Effector memory CD4-positive, alpha-beta T cell (primary cell): Measurements from ENCODE around the gene OVOL2.
"Not testable (repeated sequence)": the region's sequence is repeated elsewhere in the genome, so short reads cannot be mapped to it uniquely, and the experiment has no call there.

ENCODE experiments used
- DNase-seq, 3 donors: peaks; one replicate each; pipeline ENCODE4 v3.0.0-alpha.2; 2020
- H3K27ac ChIP-seq: 2 replicates; pipeline ENCODE4 v1.7.0; 2013; ENCODE audit warnings: mild to moderate bottlenecking, low read length, moderate library complexity; ENCODE audit not compliant: insufficient read depth, poor library complexity, severe bottlenecking
- H3K27me3 ChIP-seq: replicated peaks from 2 replicates; pipeline ENCODE4 v1.7.0; 2013; ENCODE audit warnings: mild to moderate bottlenecking, low read length; ENCODE audit not compliant: insufficient read depth, control insufficient read depth, poor library complexity, severe bottlenecking
- H3K36me3 ChIP-seq: 2 replicates; pipeline ENCODE4 v1.7.0; 2013; ENCODE audit warnings: mild to moderate bottlenecking, low read length, moderate library complexity; ENCODE audit not compliant: control insufficient read depth, insufficient read depth
- H3K4me1 ChIP-seq: 2 replicates; pipeline ENCODE4 v1.7.0; 2013; ENCODE audit warnings: low read length, mild to moderate bottlenecking; ENCODE audit not compliant: control insufficient read depth, insufficient read depth, poor library complexity, severe bottlenecking
- H3K4me3 ChIP-seq: 2 replicates; pipeline ENCODE4 v1.7.0; 2013; ENCODE audit warnings: low read length, low read depth, mild to moderate bottlenecking; ENCODE audit not compliant: insufficient read depth, poor library complexity, severe bottlenecking
- H3K9me3 ChIP-seq: 2 replicates; pipeline ENCODE4 v1.7.0; 2013; ENCODE audit warnings: mild to moderate bottlenecking, low read length, moderate library complexity; ENCODE audit not compliant: control insufficient read depth

The OVOL2 gene

DNA sequence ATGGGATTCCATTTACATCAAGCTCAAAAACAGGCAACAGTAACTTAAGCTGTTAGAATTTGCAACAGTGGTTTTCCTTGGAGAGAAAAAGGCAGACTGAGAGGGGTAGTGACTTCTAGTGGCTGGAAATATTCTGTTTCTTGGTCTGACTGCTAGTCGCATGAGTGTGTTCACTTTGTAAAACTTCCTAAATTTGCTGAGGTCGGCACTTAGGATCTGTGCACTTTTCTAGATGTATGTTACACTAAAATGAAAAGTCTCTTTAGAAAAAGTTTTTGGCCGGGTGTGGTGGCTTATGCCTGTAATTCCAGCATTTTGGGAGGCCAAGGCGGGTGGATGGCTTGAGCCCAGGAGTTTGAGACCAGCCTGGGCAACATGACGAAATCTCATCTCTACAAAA is 18.7 kb downstream of the OVOL2 start:
- Histone ChIP-seq H3K36me3 (no peaks in the 10 kb centered on the region), H3K9me3 (no peaks in the 10 kb centered on the region), H3K4me3 (no peak overlapping the region), H3K27me3 (peaks cover 3% of the 10 kb centered on the region), H3K4me1 (no peaks in the 10 kb centered on the region), H3K27ac (no peak overlapping the region)
- DNase-seq, result no peak

DNA sequence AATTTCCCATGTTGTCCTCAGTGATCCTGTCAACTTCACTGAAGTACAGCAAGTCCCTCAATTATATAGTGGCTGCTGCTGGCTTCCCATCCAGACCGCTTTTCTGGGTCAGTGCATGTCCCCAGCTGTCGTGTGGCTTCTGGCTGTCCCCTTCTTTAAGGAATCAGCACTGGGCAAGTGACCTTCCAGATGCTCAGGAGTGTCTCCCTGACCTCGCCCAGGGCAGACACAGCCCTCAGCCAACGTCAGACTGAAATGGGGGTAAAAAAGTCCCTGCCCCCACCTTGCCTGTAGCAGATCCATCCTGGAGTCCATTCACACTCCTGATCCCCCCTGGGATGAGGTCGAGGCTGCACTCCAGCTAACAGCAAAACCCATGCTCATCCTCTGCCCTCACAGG is 23.7 kb downstream of the OVOL2 start:
- no peaks in the 10 kb centered on the region for H3K36me3 ChIP-seq
- no peak for DNase-seq
- no peaks in the 10 kb centered on the region for H3K9me3 ChIP-seq
- no peak overlapping the region for H3K27ac ChIP-seq
- H3K4me3 ChIP-seq, result no peak overlapping the region
- H3K4me1 ChIP-seq, result no peaks in the 10 kb centered on the region
- H3K27me3 ChIP-seq, result peaks cover 3% of the 10 kb centered on the region

DNA sequence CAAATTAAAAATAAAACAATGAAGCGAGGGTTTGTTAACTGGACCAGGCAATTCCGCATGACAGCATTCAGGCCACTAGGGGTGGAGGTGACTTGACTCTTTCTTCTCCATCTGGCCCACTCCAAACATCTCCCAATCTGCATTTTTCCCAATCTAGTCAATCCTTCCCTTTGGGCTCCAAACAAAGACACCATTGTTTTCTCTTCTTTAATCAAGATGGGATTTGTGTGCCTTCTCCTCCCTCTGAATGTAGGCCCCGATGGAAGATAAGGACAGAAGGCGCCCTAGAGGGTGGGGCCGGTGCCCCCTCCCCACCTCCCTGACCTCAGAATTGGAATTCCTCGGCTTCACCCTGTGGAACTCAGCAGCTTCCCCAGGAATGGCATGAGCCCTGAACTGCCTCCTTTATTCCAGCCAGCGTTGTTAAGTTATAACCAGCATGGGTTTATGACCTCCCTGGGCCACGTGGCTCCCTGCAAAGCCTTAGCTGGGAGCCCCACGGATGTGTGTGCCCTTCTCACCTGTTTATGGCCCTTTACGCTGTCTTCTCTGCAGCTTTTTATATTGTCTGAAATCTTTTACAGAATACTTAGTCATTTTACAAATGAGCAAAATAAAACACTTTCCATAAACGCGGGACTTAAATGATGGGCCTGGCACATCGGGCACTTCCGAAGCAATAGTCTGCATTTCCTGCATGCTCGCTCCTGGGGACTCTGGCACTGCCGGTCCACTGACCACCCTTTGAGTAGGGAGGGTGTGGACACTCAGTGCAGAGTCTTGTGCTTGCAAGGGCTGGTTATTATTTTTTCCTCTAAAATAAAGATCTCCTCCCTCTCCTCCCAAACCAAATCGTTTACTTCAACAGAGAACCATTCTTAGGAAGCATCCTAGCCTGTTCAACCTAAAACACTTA is 24.5 kb downstream of the OVOL2 start:
- no peak overlapping the region for H3K27ac ChIP-seq
- H3K9me3 ChIP-seq, result no peaks in the 10 kb centered on the region
- H3K4me3 ChIP-seq, result no peak overlapping the region
- H3K27me3 ChIP-seq, result peaks cover 3% of the 10 kb centered on the region
- DNase-seq, result no peak
- no peaks in the 10 kb centered on the region for H3K4me1 ChIP-seq
- no peaks in the 10 kb centered on the region for H3K36me3 ChIP-seq

DNA sequence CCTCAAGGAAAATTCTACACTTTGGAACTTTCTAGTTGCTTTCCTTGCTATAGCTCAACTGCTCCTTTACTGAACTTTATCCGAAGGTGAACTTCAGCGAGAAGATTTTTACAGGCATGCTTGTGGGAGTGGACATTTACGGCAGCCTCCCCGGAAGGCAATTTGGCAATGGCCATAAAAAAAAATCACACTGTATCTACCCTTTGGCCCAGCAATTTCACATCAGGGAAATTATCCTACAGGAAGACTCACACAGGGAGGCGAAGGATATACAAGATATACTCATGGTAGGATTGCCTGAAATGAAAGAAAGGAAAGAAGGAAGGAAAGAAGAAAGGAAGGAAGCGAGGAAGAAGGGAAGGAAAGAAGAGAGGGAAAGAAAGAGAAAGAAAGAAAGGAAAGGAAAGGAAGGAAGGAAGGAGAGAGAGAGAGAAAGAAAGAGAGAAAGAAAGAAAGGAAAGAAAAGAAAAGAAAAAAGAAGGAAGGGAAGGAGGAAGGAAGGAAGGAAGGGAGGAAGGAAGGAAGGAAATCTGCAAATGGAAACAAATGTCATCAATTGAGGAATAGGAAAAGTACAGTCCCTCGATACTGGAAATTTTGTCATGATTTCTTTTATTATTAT is 25.7 kb downstream of the OVOL2 start:
- H3K27ac ChIP-seq, result no peak overlapping the region
- DNase-seq, result no peak
- H3K4me1 ChIP-seq, result no peaks in the 10 kb centered on the region
- H3K9me3 ChIP-seq, result no peaks in the 10 kb centered on the region
- H3K36me3 ChIP-seq, result no peaks in the 10 kb centered on the region
- no peak overlapping the region for H3K4me3 ChIP-seq
- no peaks in the 10 kb centered on the region for H3K27me3 ChIP-seq

DNA sequence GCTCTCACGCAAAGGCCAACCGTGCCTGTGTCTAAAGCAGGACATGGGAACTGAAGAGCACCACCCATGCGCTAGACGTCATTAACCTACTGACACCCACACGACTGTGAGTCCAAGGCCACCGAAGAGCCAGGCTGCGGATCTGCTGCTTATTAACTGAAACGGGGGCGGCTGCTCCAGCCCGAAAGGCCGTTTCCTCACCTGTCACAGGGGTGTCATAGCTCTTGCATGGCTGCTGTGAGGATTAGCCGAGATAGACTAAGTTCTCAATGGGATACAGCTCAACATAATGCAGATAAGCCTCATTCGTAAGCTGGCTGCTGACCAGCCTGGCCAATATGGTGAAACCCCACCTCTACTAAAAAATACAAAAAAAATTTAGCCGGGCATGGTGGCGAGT is 26.7 kb downstream of the OVOL2 start:
- no peak for DNase-seq
- H3K36me3 ChIP-seq, result no peaks in the 10 kb centered on the region

DNA sequence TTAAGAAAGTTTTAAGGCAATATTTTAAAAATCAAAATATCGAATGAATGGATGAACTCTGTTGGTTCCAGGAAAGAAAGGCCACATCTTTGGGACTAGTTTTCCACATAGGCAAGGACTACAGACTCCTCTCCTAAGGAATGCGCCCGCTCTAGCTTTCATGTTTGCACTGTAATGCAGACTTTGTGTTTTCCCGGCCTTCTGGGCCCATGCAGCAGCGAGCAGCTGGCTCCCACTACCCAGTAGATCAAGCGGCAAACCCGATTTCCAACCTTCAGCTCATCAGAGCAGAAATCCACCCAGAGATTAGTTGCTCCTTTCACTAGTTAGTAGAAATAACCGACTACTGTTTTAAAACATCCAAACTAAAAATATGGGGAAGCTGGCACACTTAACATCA is 27.7 kb downstream of the OVOL2 start:
- no peak overlapping the region for H3K27ac ChIP-seq
- no peaks in the 10 kb centered on the region for H3K36me3 ChIP-seq
- no peak overlapping the region for H3K4me3 ChIP-seq
- no peaks in the 10 kb centered on the region for H3K9me3 ChIP-seq
- no peak for DNase-seq
- H3K27me3 ChIP-seq, result no peaks in the 10 kb centered on the region
- H3K4me1 ChIP-seq, result no peaks in the 10 kb centered on the region

More for the DNA sequence above, 26.7 kb downstream of the OVOL2 start:
- Histone ChIP-seq H3K4me3 (no peak overlapping the region), H3K4me1 (no peaks in the 10 kb centered on the region), H3K27me3 (no peaks in the 10 kb centered on the region), H3K27ac (no peak overlapping the region), H3K9me3 (no peaks in the 10 kb centered on the region)

DNA sequence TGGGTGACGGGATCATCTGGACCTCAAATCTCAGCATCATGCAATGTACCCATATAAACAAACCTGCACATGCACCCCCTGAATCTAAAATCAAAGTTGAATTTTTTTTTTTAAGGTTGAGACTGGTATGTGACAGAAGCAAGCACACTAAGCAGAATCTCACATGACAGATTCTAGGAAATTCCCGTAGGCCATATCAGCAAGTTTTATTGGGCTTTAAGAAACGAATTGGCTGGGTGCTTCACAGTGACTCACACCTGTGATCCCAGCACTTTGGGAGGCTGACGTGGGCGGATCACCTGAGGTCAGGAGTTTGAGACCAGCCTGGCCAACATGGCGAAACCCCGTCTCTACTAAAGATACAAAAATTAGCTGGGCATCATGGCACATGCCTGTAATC is 30.7 kb downstream of the OVOL2 start:
- not testable (repeated sequence) for H3K27ac ChIP-seq, H3K4me1 ChIP-seq, H3K36me3 ChIP-seq, H3K9me3 ChIP-seq, H3K27me3 ChIP-seq, DNase-seq, H3K4me3 ChIP-seq

DNA sequence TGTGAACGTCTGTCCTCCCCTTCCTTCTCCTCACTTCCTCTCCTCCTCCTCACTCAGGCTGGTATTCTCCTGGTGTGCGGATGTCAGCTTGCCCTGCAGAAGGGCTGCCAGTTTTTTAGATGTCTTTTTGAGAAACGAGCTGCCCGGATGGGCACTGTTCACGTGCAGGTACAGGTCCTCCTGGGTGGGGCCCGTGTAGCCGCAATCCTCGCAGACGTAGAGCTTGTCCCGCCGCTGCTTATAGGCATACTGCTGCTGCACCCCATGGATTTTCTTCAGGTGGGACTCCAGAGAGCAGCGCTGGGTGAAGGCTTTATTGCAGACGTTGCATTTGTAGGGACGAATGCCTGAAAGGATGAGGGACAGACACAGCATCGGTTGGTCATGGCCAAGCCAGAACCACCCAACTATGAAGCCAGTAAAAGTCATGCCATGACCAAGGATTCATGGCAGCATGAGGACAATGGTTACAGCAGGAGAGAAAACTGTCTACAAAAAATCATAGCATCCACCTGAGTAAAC is 33.0 kb downstream of the OVOL2 start:
- no peaks in the 10 kb centered on the region for H3K36me3 ChIP-seq

DNA sequence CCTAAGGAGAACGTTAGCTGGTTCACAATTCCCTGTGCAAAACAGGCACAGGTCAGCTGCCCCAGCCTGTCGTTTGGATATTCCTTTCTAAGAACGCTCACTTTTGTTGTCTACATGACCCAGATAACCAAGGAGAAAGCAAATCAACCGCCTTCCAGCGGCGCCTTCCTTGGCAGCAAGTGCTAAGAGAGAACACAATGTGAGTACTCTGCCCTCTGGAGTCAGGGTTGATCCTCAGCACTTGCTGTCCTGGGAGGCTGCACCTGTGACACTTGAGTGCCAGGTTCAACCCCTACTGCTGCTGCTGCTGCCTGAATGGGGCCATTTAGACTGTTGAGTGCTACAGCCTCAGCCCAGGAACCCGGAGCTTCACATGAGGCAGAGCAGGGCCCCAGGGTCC is 36.8 kb downstream of the OVOL2 start:
- no peak overlapping the region for H3K4me3 ChIP-seq
- H3K4me1 ChIP-seq, result no peaks in the 10 kb centered on the region
- no peaks in the 10 kb centered on the region for H3K9me3 ChIP-seq
- no peaks in the 10 kb centered on the region for H3K36me3 ChIP-seq
- H3K27ac ChIP-seq, result no peak overlapping the region
- no peak for DNase-seq
- H3K27me3 ChIP-seq, result no peaks in the 10 kb centered on the region

More for the DNA sequence above, 33.0 kb downstream of the OVOL2 start:
- no peak for DNase-seq
- Histone ChIP-seq H3K9me3 (no peaks in the 10 kb centered on the region), H3K4me1 (no peaks in the 10 kb centered on the region), H3K27me3 (no peaks in the 10 kb centered on the region), H3K4me3 (no peak overlapping the region), H3K27ac (no peak overlapping the region)

DNA sequence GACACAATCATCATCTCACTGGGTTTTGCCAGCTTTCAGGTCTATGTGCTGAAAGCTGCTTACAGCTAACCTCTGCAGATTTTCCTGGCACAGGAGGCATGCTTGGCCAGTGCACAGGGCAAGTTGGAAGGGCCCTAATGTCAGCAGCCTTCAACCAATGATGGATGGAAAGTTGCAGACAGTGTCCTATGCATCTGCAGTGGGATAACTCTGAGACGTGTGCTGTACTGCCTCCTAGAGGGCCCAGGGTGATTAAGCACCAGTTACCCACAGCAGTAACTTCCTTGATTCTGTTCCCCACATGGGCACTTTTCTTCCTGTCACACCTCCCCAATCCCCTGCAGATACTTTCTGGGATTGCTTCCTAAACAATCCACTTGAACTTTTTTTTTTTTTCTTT is 38.6 kb downstream of the OVOL2 start:
- no peak for DNase-seq
- no peaks in the 10 kb centered on the region for H3K27me3 ChIP-seq

More for the DNA sequence above, 38.6 kb downstream of the OVOL2 start:
- no peak overlapping the region for H3K4me3 ChIP-seq
- H3K9me3 ChIP-seq, result no peaks in the 10 kb centered on the region
- H3K36me3 ChIP-seq, result no peaks in the 10 kb centered on the region
- H3K27ac ChIP-seq, result no peak overlapping the region
- no peaks in the 10 kb centered on the region for H3K4me1 ChIP-seq
